IgD-negative memory B cell (primary cell): ENCODE results near the gene STKLD1. TPM values are rescaled to one million over a fixed set of nuclear protein-coding genes. Genes with fewer than 3 reads are reported as not detected.
A peak's percentile ranks its signal among the peaks of the same experiment; 100 is the strongest.
"Not testable (repeated sequence)": the region's sequence is repeated elsewhere in the genome, so short reads cannot be mapped to it uniquely, and the experiment has no call there.

ENCODE experiments used
- H3K27ac Mint-ChIP-seq, 3 donors: one replicate each; pipeline ENCODE4 v1.8.0; 2020 to 2022; ENCODE audit warnings: mild to moderate bottlenecking in 3 of 3, mixed read lengths in 3 of 3, moderate library complexity in 1 of 3
- H3K27me3 Mint-ChIP-seq: one replicate; pipeline ENCODE4 v1.8.0; 2021; ENCODE audit warnings: mixed read lengths
- H3K36me3 Mint-ChIP-seq: one replicate; pipeline ENCODE4 v1.8.0; 2020; ENCODE audit warnings: mild to moderate bottlenecking, mixed read lengths
- H3K4me1 Mint-ChIP-seq, 3 donors: one replicate each; pipeline ENCODE4 v1.8.0; 2020 to 2022; ENCODE audit warnings: mixed read lengths in 3 of 3, mild to moderate bottlenecking in 1 of 3
- H3K4me3 Mint-ChIP-seq, 4 donors: one replicate each; pipeline ENCODE4 v1.8.0; 2020 to 2022; ENCODE audit warnings: mild to moderate bottlenecking in 4 of 4, mixed read lengths in 4 of 4, moderate library complexity in 3 of 4
- H3K9me3 Mint-ChIP-seq, 3 donors: one replicate each; pipeline ENCODE4 v1.8.0; 2020 to 2021; ENCODE audit warnings: mixed read lengths in 3 of 3, mild to moderate bottlenecking in 1 of 3
- polyA plus RNA-seq: library from polyadenylated mRNA; unstranded; fragments of 300-500 nt; fragmentation: Illumina TruSeq; gene quantifications from one replicate; pipeline ENCODE4 v1.2.3, GENCODE V29; 2021

Gene STKLD1
- polyA plus RNA-seq, 1 donor from 2014 or later, result 0.16 TPM

GRCh38 chr9:133437753-133438531 is 61.8 kb downstream of the STKLD1 start:
- Mint-ChIP-seq H3K27ac (peak overlapping the region in 1 of 3 donors; percentile 78), H3K27me3 (peaks cover 4% of the 10 kb centered on the region), H3K36me3 (no peaks in the 10 kb centered on the region), H3K9me3 (no peaks in the 10 kb centered on the region), H3K4me3 (no peak overlapping the region), H3K4me1 (peaks cover 12 to 20% (median 13%) of the 10 kb centered on the region in 3 donors)

- no peaks in the 10 kb centered on the region for H3K9me3 Mint-ChIP-seq
- H3K4me3 Mint-ChIP-seq, result no peak overlapping the region
- H3K27me3 Mint-ChIP-seq, result peaks cover 4% of the 10 kb centered on the region
- H3K36me3 Mint-ChIP-seq, result no peaks in the 10 kb centered on the region
- H3K27ac Mint-ChIP-seq, result peak overlapping the region in 1 of 3 donors; percentile 26
- H3K4me1 Mint-ChIP-seq, result peaks cover 12 to 20% (median 13%) of the 10 kb centered on the region in 3 donors
Observed at GRCh38 chr9:133439337-133439736, 63.2 kb downstream of the STKLD1 start.

- Mint-ChIP-seq H3K27me3 (peaks cover 4% of the 10 kb centered on the region), H3K4me3 (peak overlapping the region; percentile 8 to 67 (median 22)), H3K27ac (peak overlapping the region; percentile 28 to 99 (median 92)), H3K36me3 (no peaks in the 10 kb centered on the region), H3K9me3 (no peaks in the 10 kb centered on the region), H3K4me1 (peaks cover 12 to 20% (median 13%) of the 10 kb centered on the region in 3 donors)
Observed at GRCh38 chr9:133440874-133441273, 64.7 kb downstream of the STKLD1 start.

- Mint-ChIP-seq H3K27me3 (peaks cover 4% of the 10 kb centered on the region), H3K4me3 (peak overlapping the region in 1 of 4 donors; percentile 91), H3K9me3 (no peaks in the 10 kb centered on the region), H3K4me1 (peaks cover 12 to 20% (median 13%) of the 10 kb centered on the region in 3 donors), H3K36me3 (no peaks in the 10 kb centered on the region), H3K27ac (peak overlapping the region; percentile 28 to 99 (median 76))
Observed at GRCh38 chr9:133441571-133441970, 65.4 kb downstream of the STKLD1 start.

GRCh38 chr9:133443248-133443647 is 67.1 kb downstream of the STKLD1 start:
- Mint-ChIP-seq H3K27ac (no peak overlapping the region), H3K4me1 (peaks cover 12 to 17% (median 13%) of the 10 kb centered on the region in 3 donors), H3K9me3 (no peaks in the 10 kb centered on the region), H3K36me3 (no peaks in the 10 kb centered on the region), H3K4me3 (peak overlapping the region in 1 of 4 donors; percentile 22), H3K27me3 (peaks cover 1% of the 10 kb centered on the region)

GRCh38 chr9:133443982-133444381 is 67.8 kb downstream of the STKLD1 start:
- no peaks in the 10 kb centered on the region for H3K9me3 Mint-ChIP-seq
- no peak overlapping the region for H3K27ac Mint-ChIP-seq
- peak overlapping the region in 1 of 4 donors; percentile 73 for H3K4me3 Mint-ChIP-seq
- peaks cover 12 to 17% (median 13%) of the 10 kb centered on the region in 3 donors for H3K4me1 Mint-ChIP-seq
- H3K27me3 Mint-ChIP-seq, result peaks cover 1% of the 10 kb centered on the region
- no peaks in the 10 kb centered on the region for H3K36me3 Mint-ChIP-seq

- Mint-ChIP-seq H3K9me3 (no peaks in the 10 kb centered on the region), H3K27me3 (peaks cover 1% of the 10 kb centered on the region), H3K4me1 (peaks cover 11 to 14% (median 12%) of the 10 kb centered on the region in 3 donors), H3K4me3 (no peak overlapping the region), H3K27ac (no peak overlapping the region), H3K36me3 (no peaks in the 10 kb centered on the region)
Observed at GRCh38 chr9:133445293-133445969, 69.3 kb downstream of the STKLD1 start.

- no peaks in the 10 kb centered on the region for H3K27me3 Mint-ChIP-seq
- H3K4me3 Mint-ChIP-seq, result peak overlapping the region in 1 of 4 donors; percentile 8
- no peaks in the 10 kb centered on the region for H3K36me3 Mint-ChIP-seq
- H3K9me3 Mint-ChIP-seq, result no peaks in the 10 kb centered on the region
- no peak overlapping the region for H3K27ac Mint-ChIP-seq
- peaks cover 0 to 2% (median 0%) of the 10 kb centered on the region in 3 donors for H3K4me1 Mint-ChIP-seq
Observed at GRCh38 chr9:133448487-133448972, 72.4 kb downstream of the STKLD1 start.

GRCh38 chr9:133449760-133450159 is 73.6 kb downstream of the STKLD1 start:
- H3K27me3 Mint-ChIP-seq, result no peaks in the 10 kb centered on the region
- no peak overlapping the region for H3K4me3 Mint-ChIP-seq
- peaks cover 0 to 2% (median 0%) of the 10 kb centered on the region in 3 donors for H3K4me1 Mint-ChIP-seq
- H3K9me3 Mint-ChIP-seq, result peaks cover 0 to 1% (median 0%) of the 10 kb centered on the region in 3 donors
- H3K36me3 Mint-ChIP-seq, result no peaks in the 10 kb centered on the region
- no peak overlapping the region for H3K27ac Mint-ChIP-seq

GRCh38 chr9:133451865-133452264 is 75.7 kb downstream of the STKLD1 start:
- H3K27ac Mint-ChIP-seq, result peak overlapping the region in 2 of 3 donors; percentile 39 to 60
- not testable (repeated sequence) for H3K27me3 Mint-ChIP-seq, H3K9me3 Mint-ChIP-seq

GRCh38 chr9:133452562-133452961 is 76.4 kb downstream of the STKLD1 start:
- peak overlapping the region in 1 of 3 donors; percentile 53 for H3K27ac Mint-ChIP-seq
- no peaks in the 10 kb centered on the region for H3K36me3 Mint-ChIP-seq
- peaks cover 0 to 1% (median 0%) of the 10 kb centered on the region in 3 donors for H3K9me3 Mint-ChIP-seq
- peak overlapping the region in 1 of 4 donors; percentile 55 for H3K4me3 Mint-ChIP-seq
- H3K4me1 Mint-ChIP-seq, result peaks cover 0 to 4% (median 0%) of the 10 kb centered on the region in 3 donors
- no peaks in the 10 kb centered on the region for H3K27me3 Mint-ChIP-seq

More at GRCh38 chr9:133451865-133452264, 75.7 kb downstream of the STKLD1 start:
- not testable (repeated sequence) for H3K4me1 Mint-ChIP-seq, H3K36me3 Mint-ChIP-seq
- H3K4me3 Mint-ChIP-seq, result peak overlapping the region in 1 of 4 donors; percentile 55

GRCh38 chr9:133453651-133454050 is 77.5 kb downstream of the STKLD1 start:
- Mint-ChIP-seq H3K4me3 (no peak overlapping the region), H3K36me3 (no peaks in the 10 kb centered on the region), H3K27me3 (no peaks in the 10 kb centered on the region), H3K9me3 (peaks cover 0 to 1% (median 0%) of the 10 kb centered on the region in 3 donors), H3K4me1 (peaks cover 0 to 4% (median 2%) of the 10 kb centered on the region in 3 donors), H3K27ac (no peak overlapping the region)

- Mint-ChIP-seq H3K9me3 (peaks cover 0 to 1% (median 0%) of the 10 kb centered on the region in 3 donors), H3K36me3 (no peaks in the 10 kb centered on the region), H3K4me1 (peaks cover 2 to 4% (median 3%) of the 10 kb centered on the region in 3 donors), H3K27ac (peak overlapping the region in 1 of 3 donors; percentile 73), H3K27me3 (no peaks in the 10 kb centered on the region), H3K4me3 (no peak overlapping the region)
Observed at GRCh38 chr9:133454325-133454724, 78.2 kb downstream of the STKLD1 start.

- Mint-ChIP-seq H3K9me3 (peaks cover 0 to 1% (median 0%) of the 10 kb centered on the region in 3 donors), H3K4me3 (no peak overlapping the region), H3K4me1 (peaks cover 3 to 7% (median 4%) of the 10 kb centered on the region in 3 donors), H3K36me3 (no peaks in the 10 kb centered on the region), H3K27me3 (no peaks in the 10 kb centered on the region), H3K27ac (no peak overlapping the region)
Observed at GRCh38 chr9:133454943-133455673, 78.9 kb downstream of the STKLD1 start.
